Ecto neural progenitor cell (in vitro differentiated cells): ENCODE measurements around the gene TPPP3.
A peak's percentile ranks its signal among the peaks of the same experiment; 100 is the strongest.
"Not testable (repeated sequence)": the region's sequence is repeated elsewhere in the genome, so short reads cannot be mapped to it uniquely, and the experiment has no call there.

Source experiments
- DNase-seq: peaks from one replicate; pipeline ENCODE4 v3.0.0-alpha.2; 2018; ENCODE audit warnings: low spot score

The TPPP3 gene

DNA sequence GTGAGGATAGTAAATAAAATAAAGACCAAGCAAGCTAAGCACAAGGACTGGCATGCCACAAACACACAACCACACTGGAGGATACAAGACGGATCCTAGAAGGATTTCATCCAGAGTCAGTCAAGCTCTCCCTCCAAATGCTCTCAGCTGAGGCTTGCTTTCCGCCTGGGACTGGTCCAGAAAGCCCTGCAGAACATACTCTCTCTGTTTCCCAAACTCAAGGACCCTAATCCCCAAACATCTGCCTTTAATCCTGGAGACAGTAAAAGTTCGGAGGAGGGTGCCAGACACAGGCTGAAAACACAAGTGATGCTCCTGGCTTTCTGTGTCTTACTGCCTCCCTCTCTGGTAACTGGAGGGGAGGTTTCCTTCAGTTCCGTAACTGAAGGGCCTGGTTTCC lies 32.3 kb upstream of the TPPP3 start:
- no peak for DNase-seq

- DNase-seq = no peak
Observed at GRCh38 chr16:67425061-67425460, 31.8 kb upstream of the TPPP3 start.

DNA sequence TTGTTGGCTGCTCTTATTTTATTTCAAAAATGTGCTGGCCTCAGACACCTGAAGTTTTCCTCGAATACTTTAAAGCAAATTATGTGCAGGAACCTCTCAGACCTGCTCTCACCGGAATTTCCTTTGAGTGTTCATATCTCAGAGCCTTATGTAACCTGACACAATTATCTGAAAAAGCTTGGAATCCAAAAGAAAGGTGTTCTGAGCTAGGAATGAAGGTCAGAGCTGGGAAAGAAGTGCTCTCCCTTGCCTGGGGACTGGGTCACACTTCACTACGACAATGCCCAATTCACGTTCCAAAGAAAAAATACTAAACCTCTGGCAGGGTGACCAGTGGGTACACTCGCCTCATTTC lies 30.9 kb upstream of the TPPP3 start:
- no peak for DNase-seq

- DNase-seq = no peak
Observed at GRCh38 chr16:67423611-67424260, 30.4 kb upstream of the TPPP3 start.

DNA sequence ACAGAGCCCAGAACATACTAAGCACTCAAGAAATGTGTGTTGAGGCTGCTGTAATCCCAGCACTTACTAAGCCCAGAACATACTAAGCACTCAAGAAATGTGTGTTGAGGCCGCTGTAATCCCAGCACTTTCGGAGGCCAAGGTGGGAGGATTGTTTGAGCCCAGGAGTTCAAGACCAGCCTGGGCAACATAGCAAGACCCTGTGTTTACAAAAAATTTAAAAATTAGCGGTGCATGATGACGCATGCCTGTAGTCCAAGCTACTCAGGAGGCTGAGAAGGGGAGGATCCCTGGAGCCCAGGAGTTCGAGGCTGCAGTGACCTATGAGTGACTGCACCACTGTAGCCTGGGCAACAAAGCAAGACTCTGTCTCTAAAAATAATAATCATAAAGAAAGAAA lies 29.7 kb upstream of the TPPP3 start:
- no peak for DNase-seq

GRCh38 chr16:67421030-67421429 lies 27.7 kb upstream of the TPPP3 start:
- no peak for DNase-seq

- DNase-seq = no peak
Observed at GRCh38 chr16:67419931-67420330, 26.6 kb upstream of the TPPP3 start.

GRCh38 chr16:67419502-67419901 lies 26.2 kb upstream of the TPPP3 start:
- DNase-seq = no peak

DNA sequence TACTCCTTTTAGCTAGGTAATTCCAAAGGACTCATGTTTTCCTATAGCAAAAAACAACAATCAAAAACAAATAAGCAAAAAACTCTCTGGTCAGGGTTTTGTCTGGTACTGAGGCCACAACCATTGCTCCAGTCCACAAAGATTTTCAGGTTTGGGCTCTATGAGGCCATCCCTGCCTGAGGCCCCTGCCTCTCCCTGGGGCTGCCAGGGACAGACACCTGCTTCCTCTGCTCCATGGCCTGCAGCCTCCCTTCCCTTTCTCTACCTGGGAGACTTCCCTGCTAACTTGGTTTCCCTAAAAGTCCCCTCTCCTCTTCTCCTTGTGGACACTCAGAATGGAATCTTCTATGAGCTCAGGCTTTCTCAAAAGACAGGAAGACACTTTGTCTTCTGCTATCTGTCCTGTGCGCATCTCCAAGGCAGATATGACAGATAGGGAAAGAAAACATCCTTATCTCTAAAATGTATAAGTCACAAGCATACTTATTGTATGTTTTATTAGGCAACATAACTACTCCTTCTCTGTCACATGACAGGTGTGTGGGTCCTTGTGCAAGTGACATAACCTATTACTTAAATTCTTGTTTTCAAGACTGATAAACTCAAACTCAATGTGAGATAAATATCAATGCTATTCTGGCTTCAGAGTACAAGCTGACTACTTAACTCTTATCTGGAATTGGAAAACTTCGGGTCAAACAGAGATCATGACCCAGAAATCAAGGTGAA lies 24.2 kb upstream of the TPPP3 start:
- DNase-seq = no peak

GRCh38 chr16:67415872-67416793 lies 22.8 kb upstream of the TPPP3 start, which contains the start of gene ZDHHC1:
ZDHHC1 (minus strand) TSS chr16:67416477; CDS start chr16:67407775, 8,702 bp downstream.
- peak; percentile 89 for DNase-seq

DNA sequence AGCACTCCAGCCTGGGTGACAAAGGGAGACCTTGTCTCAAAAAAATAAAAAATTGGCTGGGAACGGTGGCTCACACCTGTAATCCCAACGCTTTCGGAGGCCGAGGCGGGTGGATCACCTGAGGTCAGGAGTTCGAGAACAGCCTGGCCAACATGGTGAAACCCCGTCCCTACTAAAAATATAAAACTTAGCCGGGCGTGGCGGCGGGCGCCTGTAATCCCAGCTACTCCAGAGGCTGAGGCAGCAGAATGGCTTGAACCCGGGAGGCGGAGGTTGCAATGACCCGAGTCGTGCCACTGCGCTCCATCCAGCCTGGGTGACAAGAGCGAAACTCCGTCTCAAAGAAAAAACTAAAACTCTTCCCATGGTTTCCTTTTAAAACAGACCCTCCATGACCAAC lies 22.1 kb upstream of the TPPP3 start:
- DNase-seq = not testable (repeated sequence)

DNA sequence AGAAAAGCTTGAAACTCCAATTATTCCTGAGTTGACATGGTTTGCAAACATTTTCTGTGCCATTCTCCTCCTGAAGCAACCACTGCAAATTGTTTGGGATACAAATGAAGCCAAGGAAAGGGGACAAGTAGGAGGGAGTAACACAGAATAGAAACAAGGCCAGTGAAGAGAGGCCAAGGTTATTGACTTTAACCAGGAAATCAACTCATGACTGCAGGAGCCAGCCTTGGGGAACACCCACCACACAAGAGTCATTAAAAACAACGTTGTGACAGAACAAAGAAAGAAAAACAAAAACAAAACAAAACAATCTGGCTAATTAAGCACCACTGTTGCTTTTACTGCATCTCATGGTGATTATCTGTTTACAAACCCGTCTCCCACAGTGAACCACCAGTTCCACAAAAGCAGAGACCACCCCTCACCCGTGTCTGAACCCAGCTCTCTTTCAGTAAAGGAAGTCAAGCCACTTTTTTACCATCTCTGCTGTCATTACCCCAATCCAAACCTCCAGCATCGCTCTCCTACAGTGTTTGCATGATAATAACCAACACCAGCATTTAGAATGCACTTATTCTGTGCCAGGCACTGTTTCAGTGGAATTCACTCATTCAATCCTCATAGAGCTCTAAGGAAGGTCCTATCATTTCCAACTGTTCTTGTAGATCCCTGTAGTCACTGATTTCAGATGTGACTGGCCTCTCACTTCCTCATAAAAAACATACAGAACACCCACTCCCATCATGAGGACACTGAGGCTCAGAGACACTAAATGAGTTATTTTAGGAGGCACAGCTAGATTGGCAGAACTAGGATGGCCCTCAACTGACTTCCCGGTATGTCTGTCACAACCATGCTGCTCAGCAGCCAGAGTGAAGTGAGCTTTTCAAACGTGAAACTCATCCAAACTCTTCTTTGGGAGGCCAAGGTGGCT lies 20.9 kb upstream of the TPPP3 start:
- DNase-seq = no peak

GRCh38 chr16:67412294-67412693 lies 19.0 kb upstream of the TPPP3 start:
- DNase-seq = no peak

DNA sequence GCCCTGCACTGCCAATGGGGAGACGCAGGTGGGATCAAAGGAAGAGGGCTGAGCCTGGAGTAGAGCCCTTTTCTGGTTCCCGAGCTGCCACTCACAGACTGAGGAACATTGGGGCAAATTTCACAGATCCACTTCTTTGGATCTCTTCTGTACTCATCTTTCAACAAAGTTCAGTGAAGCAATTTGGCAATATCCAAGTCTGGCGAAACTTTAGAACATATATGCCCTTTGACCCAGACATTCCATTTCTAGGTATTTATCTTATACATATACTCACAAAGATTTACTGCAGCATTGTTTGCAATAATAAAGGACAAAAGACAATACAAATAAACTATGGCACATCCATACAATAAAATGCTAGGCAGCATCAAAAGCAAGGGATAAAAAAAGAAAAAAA lies 18.0 kb upstream of the TPPP3 start:
- DNase-seq = no peak

- no peak for DNase-seq
Observed at GRCh38 chr16:67409631-67410030, 16.3 kb upstream of the TPPP3 start.

- no peak for DNase-seq
Observed at GRCh38 chr16:67407788-67408452, 14.6 kb upstream of the TPPP3 start.

DNA sequence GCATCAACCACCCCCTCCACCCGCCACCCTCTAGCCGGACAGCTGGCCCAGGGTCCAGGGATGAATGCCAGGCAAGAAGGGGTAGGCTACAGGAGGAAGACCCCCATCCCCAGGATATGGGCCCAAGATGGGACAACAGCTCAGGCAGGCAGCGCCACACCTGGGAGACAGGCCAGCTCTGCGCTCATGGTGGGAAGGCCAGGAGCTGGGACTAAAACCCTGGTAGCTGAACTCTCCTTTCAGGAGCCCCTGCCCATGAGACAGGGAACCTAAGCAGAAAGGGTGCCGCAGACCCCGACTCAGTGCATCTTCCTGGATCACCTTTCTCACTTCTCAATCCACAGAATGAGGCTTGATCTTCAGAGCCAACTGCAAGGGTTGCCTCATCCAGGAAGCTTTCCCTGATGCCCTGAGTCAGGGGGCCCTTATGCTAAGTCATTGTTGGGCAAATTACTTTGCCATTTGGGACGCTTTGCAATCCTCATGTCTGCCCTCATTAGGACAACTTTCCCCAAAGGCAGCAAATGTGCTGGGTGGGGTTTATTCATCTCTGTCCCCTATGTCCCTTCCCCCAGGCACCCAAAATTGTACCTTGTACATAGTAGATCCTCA lies 14.0 kb upstream of the TPPP3 start:
- DNase-seq = no peak

- DNase-seq = peak; percentile 41
Observed at GRCh38 chr16:67406111-67406971, 13.0 kb upstream of the TPPP3 start.

DNA sequence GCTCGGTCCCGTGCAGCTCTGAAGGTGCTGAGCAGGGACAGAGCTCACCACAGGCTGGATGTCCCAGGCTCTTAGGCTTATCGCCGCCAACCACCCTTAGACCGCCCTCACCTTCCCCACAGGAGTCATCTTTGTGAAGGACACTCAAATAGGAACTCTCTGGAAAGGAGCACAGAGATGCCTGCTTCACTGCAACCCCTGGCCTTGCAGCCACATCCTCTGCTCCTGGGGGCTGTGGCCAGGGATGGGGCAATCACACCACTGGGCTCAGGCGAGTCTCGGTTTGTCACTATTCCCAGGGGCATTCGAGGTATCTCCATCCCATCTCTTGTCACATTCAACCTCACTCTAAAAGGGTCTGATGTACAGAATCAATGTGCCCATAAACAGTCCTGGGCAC lies 12.0 kb upstream of the TPPP3 start:
- DNase-seq = no peak
